ENCODE measurements around the gene SENP3.

Gene SENP3

DNA sequence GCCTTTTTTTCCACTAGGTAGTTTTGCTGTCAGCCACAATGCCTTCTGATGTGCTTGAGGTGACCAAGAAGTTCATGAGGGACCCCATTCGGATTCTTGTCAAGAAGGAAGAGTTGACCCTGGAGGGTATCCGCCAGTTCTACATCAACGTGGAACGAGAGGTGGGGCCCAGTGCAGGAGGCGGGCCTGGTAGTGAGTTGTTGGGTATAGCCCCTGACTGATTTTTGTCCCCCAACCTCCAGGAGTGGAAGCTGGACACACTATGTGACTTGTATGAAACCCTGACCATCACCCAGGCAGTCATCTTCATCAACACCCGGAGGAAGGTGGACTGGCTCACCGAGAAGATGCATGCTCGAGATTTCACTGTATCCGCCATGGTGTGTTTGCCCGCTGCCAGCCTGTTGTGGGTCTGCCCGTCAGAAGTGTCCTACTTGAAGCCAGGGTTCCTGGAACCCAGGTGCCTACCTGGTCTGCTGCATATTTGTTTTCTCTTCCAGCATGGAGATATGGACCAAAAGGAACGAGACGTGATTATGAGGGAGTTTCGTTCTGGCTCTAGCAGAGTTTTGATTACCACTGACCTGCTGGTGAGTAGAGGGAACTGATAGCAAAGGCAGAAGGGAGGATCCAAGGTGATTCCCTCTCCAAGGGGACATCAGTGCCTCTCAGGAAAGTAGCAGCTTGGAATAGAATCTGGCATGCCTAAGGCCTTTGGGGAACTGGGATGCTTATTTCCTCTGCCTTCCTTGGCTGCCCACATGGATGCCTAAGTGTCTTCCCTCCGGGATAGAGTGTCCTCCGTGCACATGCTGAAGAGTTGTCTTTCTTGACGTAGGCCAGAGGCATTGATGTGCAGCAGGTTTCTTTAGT is 15.8 kb downstream of the SENP3 start:
- DNase-seq (ENCODE audit: low read depth) = no peak

DNA sequence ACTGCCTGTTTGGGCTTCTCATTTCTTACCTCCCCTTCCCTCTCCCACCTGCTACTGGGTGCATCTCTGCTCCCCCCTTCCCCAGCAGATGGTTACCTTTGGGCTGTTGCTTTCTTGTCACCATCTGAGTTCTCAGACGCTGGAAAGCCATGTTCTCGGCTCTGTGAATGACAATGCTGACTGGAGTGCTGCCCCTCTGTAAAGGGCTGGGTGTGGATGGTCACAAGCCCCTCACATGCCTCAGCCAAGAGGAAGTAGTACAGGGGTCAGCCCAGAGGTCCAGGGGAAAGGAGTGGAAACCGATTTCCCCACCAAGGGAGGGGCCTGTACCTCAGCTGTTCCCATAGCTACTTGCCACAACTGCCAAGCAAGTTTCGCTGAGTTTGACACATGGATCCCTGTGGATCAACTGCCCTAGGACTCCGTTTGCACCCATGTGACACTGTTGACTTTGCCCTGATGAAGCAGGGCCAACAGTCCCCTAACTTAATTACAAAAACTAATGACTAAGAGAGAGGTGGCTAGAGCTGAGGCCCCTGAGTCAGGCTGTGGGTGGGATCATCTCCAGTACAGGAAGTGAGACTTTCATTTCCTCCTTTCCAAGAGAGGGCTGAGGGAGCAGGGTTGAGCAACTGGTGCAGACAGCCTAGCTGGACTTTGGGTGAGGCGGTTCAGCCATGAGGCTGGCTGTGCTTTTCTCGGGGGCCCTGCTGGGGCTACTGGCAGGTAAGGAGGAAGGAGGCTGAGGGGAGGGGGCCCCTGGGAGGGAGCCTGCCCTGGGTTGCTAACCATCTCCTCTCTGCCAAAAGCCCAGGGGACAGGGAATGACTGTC is 17.5 kb downstream of the SENP3 start, which contains the start of gene CD68:
CD68 (plus strand) TSS at position 638 of the 833 bp plus-strand sequence; CDS start at position 678, 40 bp downstream.
- peak; percentile 91 for DNase-seq (ENCODE audit: low read depth)

DNA sequence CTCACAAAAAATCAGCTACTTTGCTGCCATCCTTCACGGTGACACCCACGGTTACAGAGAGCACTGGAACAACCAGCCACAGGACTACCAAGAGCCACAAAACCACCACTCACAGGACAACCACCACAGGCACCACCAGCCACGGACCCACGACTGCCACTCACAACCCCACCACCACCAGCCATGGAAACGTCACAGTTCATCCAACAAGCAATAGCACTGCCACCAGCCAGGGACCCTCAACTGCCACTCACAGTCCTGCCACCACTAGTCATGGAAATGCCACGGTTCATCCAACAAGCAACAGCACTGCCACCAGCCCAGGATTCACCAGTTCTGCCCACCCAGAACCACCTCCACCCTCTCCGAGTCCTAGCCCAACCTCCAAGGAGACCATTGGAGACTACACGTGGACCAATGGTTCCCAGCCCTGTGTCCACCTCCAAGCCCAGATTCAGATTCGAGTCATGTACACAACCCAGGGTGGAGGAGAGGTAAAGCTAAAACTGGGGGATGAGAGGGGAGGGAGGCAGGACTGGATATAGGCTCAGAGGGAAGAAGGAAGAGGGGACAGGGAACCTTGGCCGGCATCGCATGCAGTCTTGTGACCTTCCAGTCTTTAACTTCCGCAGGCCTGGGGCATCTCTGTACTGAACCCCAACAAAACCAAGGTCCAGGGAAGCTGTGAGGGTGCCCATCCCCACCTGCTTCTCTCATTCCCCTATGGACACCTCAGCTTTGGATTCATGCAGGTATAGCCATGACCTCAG is 18.3 kb downstream of the SENP3 start:
- no peak for DNase-seq (ENCODE audit: low read depth)

DNA sequence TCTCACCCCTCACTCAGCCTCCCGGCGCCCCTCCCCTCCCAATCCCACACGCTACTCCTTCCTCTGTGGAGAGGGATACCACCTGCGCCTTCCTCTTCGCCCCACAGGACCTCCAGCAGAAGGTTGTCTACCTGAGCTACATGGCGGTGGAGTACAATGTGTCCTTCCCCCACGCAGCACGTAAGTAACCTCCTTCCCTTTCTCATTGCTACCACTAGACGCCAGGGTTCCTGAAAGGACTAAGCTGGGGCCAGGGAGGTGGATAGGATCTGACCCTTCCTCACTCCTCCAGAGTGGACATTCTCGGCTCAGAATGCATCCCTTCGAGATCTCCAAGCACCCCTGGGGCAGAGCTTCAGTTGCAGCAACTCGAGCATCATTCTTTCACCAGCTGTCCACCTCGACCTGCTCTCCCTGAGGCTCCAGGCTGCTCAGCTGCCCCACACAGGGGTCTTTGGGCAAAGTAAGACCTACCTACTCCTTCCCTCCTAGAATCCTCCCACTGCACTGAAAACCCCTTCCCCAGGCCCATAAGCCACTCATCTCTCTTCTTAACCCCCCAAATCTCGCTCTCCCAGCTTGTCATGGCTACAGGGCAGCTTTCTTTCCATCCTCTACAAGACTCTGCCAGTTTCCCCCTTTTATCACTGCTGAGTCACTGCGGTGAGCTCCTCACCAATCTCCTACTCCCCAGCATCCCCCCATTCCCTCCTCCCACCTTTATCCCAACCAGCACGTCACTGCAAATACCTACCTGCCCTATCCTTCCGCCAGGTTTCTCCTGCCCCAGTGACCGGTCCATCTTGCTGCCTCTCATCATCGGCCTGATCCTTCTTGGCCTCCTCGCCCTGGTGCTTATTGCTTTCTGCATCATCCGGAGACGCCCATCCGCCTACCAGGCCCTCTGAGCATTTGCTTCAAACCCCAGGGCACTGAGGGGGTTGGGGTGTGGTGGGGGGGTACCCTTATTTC is 19.2 kb downstream of the SENP3 start:
- DNase-seq (ENCODE audit: low read depth) = no peak

DNA sequence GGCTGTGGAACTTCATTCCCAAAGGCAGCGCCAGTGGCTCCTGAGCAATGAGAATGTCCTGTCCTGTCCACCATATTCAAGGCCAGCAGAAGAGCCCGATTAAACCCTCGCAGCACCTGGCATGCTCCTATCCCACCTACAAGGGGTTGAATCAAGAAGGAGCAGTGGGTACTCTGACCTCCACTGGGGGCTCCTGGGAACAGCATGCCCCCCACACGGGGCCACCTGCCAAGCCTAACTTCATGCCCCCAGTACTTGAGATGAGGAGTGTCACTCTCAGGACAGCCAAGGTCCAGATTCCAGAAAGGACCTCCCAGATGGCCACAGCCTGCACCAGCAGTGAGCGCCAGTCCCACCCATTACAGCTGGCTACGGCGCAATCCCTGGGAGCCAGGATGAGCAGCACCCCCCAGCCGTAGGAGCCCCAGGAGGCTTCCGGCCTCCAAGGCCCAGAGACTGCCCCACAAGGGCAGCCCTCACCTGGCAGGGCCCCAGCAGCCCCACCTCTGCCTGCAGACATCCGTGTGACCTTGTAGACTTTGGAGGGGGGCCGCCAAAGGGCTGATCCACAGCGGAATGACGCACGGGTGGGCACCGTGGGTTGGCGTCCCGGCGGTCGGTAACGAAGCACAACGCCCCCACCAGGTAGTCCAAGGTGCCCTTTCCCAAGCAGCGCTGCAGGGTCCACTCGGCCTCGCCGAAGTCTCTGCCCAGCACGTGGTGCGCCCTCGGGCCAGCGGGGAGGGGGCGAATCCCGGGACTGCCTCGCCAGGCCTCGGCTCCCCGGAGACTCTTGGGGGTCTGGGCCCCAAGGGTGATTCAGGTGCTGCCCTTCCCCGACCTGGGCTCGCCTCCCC is 20.9 kb downstream of the SENP3 start:
- no peak for DNase-seq (ENCODE audit: low read depth)

DNA sequence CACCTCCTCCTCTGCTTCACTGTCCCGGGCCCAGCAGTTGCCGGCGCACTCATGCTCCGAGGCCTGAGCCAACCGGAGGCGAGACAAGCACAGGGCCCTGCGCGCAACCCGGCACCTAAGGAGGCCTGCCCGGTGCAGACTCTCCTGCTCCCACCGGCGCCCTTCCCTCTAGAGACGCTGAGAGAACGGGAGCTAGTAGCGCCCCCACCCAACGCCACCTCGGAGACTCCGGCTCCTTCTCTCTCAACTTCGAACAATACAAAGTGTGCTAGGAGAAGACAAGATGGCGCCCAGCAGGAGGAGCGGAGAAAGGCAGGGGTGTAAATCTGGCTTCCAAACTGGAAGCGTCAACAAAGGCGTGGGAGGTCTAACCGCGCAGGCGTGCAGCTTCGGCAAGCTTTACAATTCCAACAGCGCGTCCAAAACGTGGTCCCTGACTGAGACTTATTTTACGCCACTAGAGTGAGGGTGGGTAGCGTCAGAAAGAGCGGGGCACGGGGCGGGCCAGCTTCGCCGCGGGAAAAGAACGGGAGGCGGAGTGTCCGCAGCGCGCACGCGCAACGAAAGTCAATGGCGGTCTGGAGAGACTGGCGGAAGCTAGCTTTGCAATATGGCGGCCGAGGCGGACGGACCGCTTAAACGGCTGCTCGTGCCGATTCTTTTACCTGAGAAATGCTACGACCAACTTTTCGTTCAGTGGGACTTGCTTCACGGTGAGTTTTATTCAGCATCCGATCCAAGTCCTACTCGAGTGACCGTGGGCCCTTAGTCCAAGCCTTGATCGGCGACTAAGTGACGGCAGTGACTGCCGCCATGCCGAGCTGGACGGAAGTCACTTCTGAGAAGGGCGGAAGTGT is 21.8 kb downstream of the SENP3 start, which contains the start of gene MPDU1:
MPDU1 (plus strand) TSS at position 600 of the 857 bp plus-strand sequence; CDS start at position 611, 11 bp downstream.
- peak; percentile 97 for DNase-seq (ENCODE audit: low read depth)

DNA sequence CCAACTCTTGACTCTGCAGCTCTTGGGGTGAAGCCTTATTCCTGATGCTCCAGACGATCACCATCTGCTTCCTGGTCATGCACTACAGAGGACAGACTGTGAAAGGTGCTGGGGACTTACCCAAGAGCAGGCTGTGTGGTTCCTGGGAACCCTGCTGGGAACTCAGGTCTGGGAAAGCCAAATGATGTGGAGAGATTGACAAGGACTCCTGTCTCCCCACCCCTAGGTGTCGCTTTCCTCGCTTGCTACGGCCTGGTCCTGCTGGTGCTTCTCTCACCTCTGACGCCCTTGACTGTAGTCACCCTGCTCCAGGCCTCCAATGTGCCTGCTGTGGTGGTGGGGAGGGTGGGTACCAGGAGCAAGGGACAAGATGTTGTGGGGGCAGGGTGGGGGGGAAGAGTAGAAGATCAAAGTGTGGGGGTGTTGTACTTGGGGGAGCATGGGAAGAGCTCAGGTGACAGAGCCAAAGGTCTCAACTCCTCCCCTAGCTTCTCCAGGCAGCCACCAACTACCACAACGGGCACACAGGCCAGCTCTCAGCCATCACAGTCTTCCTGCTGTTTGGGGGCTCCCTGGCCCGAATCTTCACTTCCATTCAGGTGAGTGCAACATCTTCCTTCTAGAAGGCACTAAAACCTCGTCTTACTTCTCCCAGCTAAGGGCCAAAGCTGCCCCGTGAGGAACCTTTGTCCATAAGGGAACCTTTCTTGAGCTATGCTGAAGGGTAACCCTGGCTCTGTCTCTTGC is 25.1 kb downstream of the SENP3 start:
- DNase-seq (ENCODE audit: low read depth) = no peak

DNA sequence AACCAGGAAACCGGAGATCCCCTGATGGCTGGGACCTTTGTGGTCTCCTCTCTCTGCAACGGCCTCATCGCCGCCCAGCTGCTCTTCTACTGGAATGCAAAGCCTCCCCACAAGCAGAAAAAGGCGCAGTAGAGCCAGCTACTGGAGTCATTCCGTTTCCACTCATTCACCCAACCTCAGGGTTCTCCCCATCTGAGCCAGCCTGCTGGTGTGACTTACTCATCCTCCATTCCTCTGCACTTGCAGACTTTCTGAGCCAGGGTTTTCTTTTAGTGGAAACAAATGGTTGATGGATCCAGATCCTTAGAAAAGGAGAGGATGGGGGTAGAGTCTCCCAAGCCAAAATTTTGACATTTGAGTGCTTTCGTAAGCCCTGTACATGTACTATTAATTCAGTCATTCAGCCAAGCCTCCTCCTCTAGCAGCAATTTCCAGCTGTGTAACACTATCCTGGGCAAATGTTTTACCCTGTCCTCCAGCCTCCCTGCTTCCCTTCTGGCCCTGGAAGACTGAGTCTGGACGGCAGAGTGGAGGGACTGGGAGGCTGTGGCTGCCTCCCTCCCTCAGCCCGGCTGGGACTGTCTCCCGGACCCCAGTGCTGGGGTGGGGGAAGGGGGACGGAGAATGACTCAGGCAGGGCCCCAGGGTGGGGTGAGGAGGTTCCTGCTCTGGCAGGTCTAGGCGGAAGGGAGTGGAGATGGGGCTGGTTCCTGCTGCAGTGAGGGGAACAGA is 25.9 kb downstream of the SENP3 start:
- DNase-seq (ENCODE audit: low read depth) = peak; percentile 95

DNA sequence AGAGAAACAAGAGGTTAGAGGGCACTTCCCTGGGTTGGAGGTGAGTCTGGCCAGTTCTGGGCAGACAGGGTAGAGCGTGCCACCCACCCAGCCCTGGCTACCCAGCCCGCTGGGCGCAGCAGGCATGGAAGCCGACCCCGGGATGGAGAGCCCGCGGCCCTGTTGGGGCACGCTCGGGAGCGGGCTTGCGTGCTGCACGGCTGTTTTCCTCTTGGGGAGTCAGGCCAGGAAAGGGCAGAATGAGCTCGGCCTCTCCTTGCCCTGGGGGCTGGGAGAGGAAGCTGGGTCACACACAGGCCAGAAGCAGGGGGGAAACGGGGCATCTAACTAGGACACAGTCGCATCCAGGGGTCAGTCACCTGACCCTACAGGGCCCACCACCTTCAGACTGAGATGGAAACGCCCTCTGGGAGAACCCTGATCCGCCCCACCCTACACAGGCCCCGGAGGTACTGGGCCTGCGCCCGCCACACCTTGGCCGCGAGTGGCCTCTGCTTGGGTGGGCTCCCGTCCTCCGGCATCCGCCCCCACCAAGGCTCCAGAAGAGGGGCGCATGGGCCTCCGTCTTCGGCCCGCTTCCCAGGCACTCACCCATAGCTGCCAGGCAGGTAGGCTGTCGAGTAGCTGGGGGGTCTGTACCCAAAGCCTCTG is 27.0 kb downstream of the SENP3 start:
- no peak for DNase-seq (ENCODE audit: low read depth)

DNA sequence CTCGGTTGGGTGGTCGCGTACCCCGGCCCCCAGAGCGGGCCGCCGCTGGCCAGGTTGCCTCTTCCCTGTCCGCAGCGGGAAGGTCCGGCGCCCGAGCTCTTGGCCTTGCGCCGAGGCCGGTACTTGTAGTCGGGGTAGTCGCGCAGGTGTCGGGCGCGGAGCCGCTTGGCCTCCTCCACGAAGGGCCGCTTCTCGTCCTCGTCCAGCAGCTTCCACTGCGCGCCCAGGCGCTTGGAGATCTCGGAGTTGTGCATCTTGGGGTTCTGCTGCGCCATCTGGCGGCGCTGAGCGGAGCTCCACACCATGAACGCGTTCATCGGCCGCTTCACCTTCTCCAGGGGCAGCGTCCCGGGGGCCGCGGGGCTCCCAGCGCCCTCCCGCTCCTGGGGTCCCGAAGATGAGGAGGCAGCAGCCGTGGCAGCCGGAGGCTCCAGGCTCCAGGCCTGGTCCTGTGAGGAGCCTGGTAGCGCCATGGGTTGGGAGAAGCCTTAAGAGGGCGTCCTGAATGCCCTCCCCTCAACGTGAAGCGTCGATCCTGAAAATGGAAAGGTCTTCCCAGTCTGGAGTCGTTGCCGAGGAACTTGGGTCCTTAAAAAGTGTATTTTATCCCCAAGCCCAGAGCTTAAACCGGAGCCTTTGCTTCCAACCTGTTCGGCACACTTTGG is 27.6 kb downstream of the SENP3 start:
- peak; percentile 84 for DNase-seq (ENCODE audit: low read depth)

DNA sequence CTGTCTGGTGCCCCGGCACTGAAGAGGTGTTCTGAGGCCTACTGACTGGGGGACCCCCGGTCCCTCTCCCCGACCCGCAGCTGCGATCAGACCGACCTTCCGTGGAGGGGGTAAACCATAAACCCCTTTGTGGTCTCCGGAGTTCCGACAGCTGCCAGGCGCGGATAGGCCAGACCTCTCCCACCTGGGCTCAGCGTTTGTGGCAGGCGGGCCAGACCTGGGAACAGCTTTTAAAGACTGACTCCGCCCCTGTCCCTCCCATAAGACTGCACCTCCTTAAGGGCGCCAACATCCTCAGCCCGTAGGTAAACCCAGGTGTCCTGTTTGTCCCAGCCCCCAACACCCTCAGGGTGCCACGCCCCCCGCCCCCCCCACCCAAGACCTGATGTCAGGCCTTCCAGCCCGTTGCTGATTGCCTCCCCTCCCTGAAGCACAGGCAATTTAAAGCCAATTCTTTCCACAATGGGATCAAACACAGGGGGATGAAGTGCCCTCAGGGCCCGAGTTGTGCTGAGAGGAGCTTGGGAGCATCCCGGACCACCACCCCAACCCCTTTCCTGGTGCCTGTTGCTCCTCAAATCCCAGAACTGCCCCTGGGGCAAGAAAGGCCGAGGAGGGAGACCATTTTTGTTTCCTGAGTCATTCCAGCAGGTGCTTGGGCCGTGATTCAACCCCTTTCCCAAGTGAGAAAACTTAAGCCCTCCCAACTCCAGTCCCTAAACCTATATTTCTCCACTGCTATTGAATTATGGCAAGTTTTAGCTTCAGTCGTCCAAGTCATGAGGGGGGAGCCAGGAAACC is 28.4 kb downstream of the SENP3 start, which contains the start of gene SOX15:
SOX15 (minus strand) TSS at position 204 of the 801 bp plus-strand sequence. CDS start 418 bp downstream, outside the sequence.
- no peak for DNase-seq (ENCODE audit: low read depth)

DNA sequence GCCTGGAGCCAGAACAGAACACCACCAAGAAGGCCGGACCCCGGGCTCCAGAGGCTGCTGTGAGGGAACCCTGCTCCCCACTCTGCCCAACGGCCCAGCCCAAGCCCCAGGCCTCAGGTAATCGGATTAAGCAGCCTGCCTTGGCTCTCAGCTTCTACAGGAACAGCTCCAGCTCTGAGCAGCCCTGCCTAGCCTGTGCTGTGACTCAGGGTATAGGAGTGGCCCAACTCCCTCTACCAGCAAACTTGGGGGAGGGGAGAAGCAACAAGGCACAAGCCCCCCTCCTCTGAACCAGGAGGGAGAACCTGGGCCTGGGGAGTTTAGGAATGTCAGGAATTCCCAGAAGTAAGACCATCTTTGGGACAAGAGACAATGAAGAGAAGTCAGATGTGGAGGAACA is 29.0 kb downstream of the SENP3 start:
- DNase-seq (ENCODE audit: low read depth) = no peak

DNA sequence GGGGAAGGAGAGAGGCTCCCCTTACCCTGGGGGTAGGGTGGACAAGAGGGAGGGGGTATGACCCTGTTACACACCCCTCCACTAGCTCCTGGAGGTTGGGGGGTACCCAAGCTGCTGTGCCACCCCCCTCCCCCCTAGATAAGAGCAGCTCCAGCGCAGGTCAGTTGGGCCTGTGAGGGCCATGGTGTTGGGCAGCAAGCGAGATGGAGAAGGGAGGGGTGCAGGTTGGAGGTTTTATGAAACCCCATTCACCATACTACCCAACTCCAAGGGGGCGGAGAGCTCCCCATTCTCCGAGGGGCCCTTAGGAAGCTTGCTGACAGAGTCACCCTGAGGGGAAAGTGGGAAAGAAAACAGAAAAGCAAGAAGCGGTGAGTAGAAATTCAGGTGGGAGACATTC is 29.9 kb downstream of the SENP3 start:
- DNase-seq (ENCODE audit: low read depth) = no peak

DNA sequence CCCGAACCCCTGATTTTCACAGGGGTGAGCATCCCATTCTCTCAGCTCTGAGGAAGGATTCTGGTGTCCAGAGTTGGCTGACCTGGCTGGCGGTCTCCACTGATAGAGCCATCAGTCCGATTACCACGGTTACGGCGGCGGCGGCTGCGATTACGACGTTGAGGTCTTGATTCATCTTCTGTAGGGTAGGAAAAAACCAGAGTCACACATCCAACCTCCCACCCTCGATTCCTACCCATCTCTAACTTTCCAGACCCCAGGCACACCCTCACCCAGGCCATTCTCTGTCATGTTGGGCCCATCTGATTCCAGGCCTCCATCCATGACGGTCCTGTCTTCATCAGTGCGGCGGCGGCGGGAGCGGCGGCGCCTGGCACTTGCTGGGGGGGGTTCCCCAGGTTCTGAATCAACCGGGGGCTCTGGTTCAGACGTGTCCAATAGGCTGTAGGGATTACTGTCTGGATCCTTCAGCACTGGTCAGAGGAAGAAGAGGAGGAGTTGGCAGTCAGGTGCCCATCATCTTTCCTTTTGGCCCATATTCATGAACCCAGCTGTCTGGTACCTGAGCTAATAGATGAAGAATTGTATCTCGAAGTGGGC is 30.8 kb downstream of the SENP3 start:
- no peak for DNase-seq (ENCODE audit: low read depth)

DNA sequence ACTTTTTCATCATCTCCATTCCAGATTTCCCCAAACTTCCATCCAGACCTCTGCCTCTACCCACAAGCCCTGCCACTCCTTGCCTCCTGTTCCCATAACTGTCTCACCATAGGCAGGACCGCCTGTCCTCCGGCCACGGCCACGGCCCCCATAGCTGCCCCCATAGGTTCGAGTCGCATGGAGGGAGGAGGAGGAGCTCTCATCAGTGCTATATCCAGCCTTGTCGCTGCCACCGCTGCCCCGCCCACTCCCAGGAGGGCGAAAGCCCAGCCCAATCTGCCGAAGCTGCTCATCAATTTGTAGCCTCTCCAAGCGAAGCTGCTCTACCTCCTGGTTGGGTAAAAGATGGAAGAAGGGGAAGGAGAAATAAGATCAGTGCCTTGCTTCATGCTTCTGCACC is 31.6 kb downstream of the SENP3 start:
- no peak for DNase-seq (ENCODE audit: low read depth)

Measured in fibroblast of gingiva (primary cell).